Measurements from ENCODE around the gene SPINK2.

The SPINK2 gene, protein sequence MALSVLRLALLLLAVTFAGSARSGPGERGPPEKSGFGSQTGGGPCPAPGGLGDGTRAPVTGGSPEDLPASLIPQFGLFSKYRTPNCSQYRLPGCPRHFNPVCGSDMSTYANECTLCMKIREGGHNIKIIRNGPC

DNA sequence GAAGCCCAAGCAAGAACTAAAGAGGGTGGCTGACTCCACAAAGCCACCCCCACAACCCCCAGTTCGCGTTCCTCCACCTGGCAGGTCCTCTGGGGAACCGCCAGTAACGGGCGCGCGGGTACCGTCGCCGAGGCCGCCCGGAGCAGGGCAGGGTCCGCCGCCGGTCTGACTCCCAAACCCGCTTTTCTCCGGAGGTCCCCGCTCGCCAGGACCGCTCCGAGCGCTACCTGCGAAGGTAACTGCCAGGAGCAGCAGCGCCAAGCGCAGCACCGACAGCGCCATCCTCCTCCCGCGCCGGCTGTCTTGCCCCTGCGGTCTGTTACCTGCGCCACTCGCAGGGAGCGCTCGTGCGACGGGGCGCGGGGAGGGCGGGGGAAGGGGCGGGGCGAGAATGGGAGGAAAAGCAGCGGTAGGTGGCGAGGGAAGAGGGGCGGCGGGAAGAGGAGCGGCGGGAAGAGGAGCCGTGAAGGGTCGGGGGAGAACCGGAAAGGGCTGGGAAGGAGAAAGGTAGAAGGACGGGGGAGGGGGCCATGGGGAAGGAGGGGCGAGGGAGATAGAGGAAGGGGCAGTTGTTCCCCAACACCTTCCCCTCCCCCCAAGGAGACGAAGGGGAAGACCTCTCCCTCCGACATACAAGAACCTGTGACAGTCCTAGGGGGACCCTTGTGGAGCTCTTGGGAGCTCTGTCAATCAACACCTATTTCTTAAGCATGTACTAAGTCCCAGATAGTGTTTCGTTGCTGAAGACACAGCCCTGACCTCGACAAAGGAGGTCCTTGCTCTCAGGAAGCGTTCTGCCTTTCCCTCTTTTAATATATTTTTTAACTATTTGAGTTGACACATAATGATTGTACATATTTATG is at the start of gene SPINK2:
TSS of gene SPINK2 (minus strand) at position 321 of the 863 bp plus-strand sequence. CDS start at position 282, 39 bp downstream.
- DNase-seq (ENCODE audit: low read depth in 2 of 2, low spot score in 1 of 2) = peak; percentile 16 to 27

DNA sequence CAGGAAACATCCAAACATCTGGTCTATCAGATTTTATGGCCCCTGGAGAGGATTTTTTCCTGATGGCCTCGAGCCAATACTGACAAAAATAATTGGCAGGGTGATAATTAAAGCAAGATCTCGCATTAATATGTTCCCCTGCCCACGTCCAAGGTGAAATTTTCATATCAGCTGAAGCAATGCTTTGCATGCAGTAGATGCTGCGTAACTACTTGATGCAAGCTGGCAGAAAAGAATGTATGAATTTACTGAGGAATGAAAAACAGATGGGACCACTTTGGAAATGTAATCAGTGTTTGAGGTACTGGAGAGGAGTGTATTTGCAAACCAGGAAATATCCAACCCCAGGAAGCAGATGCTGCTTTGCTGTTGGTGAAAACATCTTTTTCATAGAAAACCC is 49.4 kb upstream of the SPINK2 start:
- no peak for DNase-seq (ENCODE audit: low read depth in 2 of 2, low spot score in 1 of 2)

DNA sequence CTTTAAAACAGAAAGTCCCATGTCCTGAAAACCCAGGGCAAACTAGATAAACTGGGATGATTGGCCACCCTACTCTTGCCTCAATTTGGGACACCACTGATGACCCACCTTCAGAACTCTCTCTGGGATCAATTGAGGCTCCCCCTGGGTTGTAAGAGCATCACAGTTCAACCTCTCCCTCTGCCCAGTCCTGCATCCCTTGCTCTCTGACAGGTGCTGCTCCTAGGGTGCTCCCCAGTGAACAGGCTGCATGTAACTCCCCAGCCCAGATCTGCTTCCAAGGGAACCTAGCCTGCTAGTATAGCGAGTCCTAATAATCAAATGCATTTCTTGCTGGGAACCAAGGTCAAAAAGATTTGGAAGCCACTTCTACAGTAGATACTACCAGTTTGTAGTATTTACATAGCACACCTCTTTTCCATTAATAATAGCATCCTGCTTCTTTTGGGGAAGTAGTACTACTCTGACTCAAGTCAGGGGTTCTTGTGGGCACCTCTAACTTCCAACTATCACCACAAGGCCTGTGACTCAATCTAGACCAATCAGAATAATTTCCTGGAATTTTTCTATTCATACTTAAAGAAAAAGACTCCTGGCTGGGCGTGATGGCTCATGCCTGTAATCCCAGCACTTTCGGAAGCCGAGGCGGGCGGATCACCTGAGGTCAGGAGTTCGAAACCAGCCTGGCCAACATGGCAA is 42.1 kb upstream of the SPINK2 start:
- no peak for DNase-seq (ENCODE audit: low read depth in 2 of 2, low spot score in 1 of 2)

DNA sequence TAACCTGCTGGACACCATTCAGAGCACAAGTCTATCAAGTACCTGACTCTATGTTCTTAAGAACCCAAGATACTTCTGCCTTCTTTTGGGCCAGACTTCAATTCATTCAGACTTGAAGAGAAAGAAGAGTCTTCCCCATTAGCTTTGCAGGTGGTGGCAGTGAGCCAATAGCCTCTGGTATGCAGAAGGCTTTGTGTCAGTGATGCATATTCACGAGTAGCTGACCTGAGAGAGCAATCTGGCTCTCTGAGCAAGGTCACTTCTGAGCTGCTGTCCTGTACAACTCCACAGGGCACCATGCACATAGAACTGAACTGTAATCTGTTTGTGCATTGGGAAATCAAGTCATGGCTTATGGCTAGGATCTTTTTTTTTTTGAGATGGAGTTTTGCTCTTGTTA is 39.9 kb upstream of the SPINK2 start:
- DNase-seq (ENCODE audit: low read depth in 2 of 2, low spot score in 1 of 2) = no peak

DNA sequence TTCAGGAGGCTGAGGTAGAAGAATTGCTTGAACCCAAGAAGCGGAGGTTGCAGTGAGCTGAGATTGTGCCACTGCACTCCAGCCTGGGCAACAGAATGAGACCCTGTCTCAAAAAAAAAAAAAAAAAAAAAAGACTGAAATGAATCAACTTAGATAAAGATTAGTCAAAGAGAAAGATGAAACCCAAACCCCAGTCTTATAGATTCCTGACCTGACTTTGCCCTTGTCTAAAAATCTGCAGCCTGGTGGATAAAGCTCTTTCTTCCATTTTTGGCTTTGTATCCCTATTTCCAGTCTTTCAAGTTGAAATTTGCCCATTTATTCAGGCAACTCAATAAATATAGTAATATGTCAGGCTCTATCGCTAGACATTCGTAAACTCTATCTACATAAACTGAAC is 39.3 kb upstream of the SPINK2 start:
- no peak for DNase-seq (ENCODE audit: low read depth in 2 of 2, low spot score in 1 of 2)

DNA sequence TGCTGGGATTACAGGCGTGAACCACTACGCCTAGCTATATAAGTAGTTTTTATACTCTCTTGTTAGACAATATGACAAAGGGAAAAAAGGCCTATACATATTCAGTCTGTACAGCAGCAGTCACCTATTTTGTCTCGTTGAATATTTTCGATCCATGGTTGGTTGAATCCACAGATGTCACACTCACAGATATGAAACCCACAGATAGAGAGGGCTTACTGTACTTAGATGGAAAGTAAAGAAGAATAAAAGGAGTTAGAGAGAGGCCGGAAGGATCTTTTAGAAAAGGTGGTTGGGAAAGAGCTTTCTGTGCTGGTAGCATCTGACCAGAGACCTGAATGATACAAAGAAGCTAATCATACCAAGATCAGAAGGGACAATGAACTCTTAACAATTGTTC is 38.3 kb upstream of the SPINK2 start:
- DNase-seq (ENCODE audit: low read depth in 2 of 2, low spot score in 1 of 2) = no peak

DNA sequence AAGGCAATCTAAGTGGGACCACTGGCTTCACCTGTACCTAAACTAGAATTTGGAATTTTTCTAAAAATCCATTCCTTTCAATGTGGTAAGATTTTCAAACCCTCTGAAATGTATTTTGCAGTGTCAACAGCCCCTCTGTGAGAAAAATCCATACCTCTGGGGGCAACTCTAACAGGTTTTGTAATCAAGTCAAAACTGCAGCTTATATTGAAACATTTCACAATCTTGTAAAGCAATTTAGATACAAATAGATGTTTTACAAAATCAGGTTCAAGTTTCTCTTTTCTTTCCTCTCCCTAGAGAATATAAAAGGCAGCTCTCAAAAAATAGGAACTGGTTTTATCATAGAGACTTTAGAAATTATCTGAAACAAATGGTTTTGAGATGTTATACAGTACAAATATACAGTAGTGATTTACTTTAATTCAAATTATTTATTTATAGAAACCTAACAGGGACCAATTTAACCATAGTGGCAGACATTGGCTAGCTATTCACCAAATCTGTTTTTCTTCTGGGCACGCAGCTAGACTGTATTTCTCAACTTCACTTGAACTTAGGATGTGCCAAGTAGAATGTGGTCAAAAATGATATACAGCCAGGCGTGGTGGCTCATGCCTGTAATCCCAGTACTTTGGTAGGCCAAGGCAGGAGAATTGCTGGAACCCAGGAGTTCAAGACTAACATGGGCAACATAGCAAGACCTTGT is 36.3 kb upstream of the SPINK2 start:
- no peak for DNase-seq (ENCODE audit: low read depth in 2 of 2, low spot score in 1 of 2)

DNA sequence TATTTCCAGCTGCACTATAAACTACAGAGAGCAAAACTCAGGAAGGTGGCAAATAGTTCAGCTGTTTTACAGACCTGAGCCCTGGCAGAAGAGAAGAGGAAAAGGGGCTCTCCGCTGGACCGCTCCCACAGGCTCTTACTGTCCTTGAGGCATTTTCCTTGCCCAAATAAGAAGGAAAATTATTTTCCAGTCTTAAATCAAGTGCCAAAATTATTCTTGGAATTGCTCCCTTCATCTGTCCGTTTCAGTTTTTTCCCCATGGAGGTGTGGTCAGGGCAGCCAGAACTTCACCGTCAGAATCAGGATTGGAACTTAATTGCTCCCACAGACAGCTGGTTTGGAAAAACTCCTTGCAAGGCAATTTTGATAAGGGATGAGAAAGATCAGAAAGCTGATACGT is 35.2 kb upstream of the SPINK2 start:
- no peak for DNase-seq (ENCODE audit: low read depth in 2 of 2, low spot score in 1 of 2)

DNA sequence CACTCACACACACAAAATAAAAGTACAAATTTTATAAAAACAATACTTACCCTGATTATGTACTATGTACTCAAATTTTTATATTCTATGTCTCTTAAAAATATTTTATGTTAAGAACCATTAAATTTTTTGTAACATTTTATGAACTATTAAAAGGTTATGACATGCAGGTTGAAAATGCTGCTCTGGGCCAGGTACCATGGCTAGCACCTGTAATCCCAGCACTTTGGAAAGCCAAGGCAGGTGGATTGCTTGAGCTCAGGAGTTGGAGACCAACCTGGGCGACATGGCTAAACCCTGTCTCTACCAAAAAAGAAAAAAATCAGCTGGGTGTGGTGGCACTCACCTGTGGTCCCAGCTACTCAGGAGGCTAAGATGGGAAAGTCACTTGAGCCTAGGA is 29.4 kb upstream of the SPINK2 start:
- no peak for DNase-seq (ENCODE audit: low read depth in 2 of 2, low spot score in 1 of 2)

DNA sequence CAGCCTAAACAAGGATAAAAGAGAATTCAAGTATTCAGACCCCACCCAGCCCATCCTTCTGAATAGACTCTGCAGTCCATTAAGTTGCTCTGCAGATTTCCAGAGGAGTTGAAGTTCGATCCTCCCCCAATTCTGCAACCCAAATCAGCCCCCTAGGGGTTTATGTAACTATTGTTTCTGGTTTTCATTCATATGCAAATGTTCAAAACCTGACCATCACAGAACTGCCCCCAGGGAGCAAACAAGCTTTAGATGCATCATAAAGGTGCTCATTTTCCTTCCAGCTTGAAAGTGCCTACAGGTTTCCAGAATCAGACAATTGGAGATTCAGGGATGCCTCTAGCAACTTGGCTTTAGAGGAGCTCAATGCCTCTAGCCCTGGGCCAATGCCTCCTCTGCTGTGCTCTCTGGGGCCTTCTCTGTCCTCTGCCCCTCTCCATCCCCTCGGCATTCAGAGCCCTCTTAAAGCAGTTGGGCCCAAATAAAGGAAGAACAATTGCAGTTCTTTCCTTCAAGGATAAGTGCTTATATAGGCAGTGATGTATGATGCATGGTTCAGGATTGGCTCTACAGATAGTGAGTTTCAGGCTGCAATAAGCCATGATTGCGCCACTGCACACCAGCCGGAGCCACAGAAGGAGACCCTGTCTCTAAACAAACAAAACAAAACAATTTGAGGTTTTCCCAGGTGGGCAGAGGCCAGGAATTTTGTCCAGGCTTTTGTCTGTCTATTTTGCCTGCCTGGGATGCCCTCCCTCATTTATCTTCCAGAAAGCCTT is 23.5 kb upstream of the SPINK2 start:
- DNase-seq (ENCODE audit: low read depth in 2 of 2, low spot score in 1 of 2) = no peak

DNA sequence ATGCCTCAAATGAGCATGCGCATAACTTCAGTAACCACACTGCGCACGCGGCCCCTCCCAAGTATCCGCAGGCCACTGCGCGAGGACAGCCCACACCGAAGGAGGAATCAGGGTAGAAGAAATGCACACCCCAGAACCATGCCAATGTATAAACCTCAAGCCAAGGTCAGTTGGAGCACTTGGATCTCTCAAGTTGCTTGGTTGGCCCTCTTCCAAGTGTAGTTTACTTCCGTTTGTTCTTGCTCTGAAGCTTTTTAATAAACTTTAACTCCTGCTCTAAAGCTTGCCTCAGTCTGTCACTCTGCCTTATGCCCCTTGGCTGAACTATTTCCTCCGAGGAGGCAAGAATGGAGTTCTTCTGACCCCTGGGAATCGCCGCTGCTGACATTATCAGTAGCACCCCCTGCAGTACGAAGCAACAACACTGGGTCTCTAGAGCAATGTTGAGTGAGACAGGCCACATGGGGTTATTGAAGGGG is 22.0 kb upstream of the SPINK2 start:
- no peak for DNase-seq (ENCODE audit: low read depth in 2 of 2, low spot score in 1 of 2)

DNA sequence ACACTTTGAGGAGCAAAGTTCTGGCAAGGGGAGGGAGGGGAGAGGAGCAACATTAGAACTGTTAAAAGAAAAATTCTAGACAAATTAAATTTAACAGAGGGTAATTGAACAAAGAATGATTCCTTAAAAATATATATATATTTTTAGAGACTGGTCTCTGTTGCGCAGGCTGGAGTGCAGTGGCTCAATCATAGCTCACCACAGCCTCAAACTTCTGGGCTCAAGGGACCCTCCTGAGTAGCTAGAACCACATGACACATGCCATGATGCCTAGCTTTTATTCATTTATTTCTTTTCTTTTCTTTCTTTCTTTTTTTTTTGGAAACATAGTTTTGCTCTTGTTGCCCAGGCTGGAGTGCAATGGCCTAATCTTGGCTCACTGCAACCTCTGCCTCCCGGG is 19.1 kb upstream of the SPINK2 start:
- DNase-seq (ENCODE audit: low read depth in 2 of 2, low spot score in 1 of 2) = no peak

DNA sequence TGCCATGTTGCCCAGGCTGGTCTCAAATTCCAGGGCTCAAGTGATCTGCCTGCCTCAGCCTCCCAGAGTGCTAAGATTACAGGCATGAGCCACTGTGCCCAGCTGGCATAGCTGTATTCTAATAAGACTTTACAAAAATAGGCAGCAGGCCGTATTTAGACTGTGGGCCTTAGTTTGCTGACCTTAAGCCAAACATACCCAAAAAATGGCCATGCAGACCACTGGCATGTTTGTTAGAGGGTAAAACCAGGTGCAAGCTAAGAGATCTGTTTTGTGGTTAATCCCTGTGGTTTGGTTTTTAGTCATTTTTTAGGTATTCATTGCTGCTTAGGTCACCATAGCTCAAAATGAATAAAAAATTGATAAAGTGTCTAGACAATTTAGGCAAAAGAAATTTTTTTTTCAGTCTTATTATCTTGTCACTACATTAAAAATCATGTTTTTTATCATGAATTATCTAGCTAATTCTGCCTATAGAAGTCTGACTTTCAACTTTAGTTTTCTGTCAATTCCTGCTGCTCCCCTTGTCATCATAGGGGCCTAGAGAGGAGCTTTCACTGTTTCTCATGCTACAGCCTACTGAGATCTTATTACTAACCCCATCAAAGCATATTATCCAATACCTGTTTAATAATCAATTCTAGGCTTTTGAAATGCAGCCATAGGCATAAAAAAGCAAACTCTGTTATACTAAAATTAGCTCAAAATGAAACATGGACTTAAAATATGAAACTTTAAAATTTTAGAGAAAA is 7.5 kb upstream of the SPINK2 start:
- DNase-seq (ENCODE audit: low read depth in 2 of 2, low spot score in 1 of 2) = no peak

DNA sequence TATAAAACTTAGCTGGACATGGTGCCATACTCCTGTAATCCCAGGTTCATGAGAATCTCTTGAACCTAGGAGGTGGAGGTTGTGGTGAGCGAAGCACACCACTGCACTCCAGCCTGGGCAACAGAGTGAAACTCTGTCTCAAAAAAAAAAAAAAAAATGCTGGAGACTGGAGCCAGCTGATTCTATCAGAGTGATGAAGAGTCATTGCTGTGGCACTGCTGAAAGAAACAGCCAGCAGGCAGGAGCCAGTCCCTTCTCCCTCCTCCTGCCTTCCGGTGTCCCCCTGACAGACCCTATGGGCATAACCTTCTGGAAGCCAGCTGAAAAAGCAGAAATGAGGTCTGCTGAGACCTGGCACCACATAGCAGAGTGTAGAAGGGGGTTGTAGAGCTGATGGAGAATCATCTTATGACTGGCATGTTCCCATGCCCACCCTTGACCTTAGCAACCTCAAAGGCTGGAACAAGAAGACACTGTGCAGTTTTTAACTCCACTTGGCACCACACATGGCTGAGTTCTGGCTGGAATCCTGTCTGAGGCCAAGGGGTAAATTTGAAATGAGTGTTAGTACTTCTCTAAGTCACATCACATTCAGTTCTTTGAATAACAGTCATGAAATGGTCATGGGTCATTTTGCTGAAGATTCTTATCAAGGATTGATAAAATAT is 2.6 kb upstream of the SPINK2 start:
- DNase-seq (ENCODE audit: low read depth in 2 of 2, low spot score in 1 of 2) = no peak

DNA sequence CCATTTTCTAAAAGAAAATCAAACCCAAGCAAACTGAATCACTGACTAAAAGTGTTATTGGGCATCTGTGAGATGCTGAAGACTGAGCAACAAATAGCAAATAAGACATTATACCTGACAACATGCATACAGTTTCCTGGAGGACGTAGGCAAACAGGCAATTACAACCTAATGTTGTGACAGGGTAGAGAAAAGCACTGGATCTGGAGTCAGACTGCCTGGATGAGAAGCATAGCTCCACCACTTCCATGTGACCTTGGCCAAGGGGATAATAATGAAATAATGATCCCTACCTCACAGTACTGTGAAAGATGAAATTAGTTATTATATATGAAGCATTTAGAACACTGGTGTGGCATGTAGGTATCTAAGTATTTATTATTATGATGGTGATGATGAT is 2.7 kb downstream of the SPINK2 start:
- DNase-seq (ENCODE audit: low read depth in 2 of 2, low spot score in 1 of 2) = no peak

DNA sequence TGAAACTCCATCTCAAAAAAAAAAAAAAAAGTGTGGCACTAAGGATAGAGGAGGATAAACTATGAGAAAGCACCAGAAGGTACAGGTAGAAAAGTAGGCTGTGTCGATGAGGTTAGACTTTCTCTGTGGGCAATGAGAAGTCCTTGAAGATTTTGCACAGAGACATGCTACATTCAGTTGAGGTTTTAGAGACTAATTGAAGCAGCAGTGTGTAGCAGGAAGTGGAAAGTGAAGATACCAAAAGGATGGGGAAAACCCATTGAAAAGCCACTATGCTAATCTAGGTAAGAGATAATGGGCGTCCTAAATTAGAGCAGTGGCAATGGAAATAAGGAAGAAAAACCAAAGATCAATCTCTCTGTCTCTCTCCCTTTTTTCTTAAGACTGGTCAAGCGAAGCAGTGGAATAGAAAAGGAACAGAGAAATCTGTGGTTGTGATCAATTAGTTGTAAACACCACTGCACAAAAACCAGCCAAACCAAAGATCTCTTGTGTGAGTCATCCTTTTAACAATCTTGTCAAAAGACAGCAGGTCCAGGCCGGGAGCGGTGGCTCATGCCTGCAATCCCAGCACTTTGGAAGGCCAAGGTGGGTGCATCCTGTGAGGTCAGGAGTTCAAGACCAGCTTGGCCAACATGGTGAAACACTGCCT is 3.5 kb downstream of the SPINK2 start:
- DNase-seq (ENCODE audit: low read depth in 2 of 2, low spot score in 1 of 2) = no peak

DNA sequence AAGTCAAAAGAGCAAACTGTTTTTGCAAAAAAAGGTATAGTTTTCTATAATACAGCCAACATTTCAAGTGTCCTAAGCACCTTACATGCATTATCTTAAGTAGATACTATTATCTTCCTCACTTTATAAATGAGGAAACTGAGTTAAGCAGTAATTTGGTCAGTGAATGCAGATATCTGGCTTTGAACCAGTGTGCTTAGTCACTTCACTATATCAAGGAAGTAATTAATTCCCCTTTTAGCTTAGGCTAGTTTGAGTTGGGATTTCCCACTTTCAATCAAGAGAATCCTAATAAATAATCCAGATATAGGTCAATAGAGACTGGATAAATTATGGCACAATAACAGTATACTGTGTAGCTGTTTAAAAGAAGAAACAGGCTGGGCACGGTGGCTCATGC is 14.8 kb downstream of the SPINK2 start:
- DNase-seq (ENCODE audit: low read depth in 2 of 2, low spot score in 1 of 2) = no peak

DNA sequence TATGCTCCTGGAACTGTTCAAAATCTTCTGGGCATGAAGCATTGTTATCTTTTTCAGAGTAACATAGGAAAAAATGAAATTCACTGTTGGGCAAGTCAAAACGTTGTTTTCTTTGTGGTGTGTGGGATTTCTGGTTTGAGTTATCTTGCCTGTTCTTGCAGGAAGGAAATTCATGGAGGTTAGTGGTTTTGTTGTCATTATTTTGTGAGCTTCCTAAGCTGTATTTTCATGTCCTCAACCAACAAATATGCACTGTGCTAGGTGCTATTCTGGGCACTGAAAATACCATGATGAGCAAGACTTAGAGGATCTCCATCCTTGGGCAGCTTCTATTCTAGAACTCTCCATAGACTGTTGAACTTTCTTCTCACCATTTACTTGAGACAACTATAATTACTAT is 16.9 kb downstream of the SPINK2 start:
- no peak for DNase-seq (ENCODE audit: low read depth in 2 of 2, low spot score in 1 of 2)

DNA sequence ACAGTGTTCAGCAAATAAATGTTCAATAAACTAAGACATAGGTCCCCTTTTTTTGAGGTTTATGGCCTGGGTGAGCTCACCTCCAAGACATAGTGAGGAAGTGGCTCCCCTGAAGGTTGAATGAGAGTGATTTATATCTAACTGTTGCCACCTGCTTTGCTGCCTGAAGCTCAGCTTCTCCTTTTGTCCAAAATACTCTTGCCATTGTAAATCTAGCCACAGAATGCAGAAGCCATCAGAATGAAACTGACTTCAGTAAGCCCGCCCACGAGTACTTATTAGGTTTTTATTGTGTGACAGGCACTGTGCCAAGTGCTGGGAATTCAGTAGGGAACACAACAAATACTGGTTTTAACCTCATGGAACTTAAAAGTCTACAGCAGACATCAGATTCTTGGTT is 18.0 kb downstream of the SPINK2 start:
- DNase-seq (ENCODE audit: low read depth in 2 of 2, low spot score in 1 of 2) = no peak
